ENCODE results near the gene TMEM50B.
"Not testable (repeated sequence)": the region's sequence is repeated elsewhere in the genome, so short reads cannot be mapped to it uniquely, and the experiment has no call there.

Gene TMEM50B

DNA sequence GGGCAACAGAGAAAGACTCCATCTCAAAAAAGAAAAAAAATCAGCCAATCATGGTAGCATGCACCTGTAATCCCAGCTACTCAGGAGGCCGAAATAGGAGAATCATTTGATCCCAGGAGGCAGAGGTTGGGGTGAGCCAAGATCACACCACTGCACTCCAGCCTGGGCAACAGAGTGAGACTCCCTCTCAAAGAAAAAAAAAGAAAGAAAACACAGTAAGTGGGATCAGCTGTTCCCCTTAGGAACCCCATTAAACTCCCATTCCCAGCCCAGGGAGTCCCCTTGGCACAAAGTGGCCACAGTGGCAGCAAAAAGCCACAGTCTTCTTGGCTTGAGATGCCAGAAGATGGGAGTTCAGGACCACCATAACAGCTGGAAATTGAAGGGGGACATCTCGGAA, 9.1 kb downstream of the TMEM50B start:
- no peak for DNase-seq (ENCODE audit: low read depth, low spot score)
- H3K4me3 ChIP-seq (ENCODE audit: low read depth, low read length): no peak overlapping the region
- POLR2A ChIA-PET: no interaction called here
- TF ChIP-seq, protein P1, sequence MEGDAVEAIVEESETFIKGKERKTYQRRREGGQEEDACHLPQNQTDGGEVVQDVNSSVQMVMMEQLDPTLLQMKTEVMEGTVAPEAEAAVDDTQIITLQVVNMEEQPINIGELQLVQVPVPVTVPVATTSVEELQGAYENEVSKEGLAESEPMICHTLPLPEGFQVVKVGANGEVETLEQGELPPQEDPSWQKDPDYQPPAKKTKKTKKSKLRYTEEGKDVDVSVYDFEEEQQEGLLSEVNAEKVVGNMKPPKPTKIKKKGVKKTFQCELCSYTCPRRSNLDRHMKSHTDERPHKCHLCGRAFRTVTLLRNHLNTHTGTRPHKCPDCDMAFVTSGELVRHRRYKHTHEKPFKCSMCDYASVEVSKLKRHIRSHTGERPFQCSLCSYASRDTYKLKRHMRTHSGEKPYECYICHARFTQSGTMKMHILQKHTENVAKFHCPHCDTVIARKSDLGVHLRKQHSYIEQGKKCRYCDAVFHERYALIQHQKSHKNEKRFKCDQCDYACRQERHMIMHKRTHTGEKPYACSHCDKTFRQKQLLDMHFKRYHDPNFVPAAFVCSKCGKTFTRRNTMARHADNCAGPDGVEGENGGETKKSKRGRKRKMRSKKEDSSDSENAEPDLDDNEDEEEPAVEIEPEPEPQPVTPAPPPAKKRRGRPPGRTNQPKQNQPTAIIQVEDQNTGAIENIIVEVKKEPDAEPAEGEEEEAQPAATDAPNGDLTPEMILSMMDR (IDR thresholded peaks at IDR 0.05; ENCODE audit: insufficient read depth, low read length, missing control alignments): no peak
- CTCF ChIA-PET: no interaction called here

DNA sequence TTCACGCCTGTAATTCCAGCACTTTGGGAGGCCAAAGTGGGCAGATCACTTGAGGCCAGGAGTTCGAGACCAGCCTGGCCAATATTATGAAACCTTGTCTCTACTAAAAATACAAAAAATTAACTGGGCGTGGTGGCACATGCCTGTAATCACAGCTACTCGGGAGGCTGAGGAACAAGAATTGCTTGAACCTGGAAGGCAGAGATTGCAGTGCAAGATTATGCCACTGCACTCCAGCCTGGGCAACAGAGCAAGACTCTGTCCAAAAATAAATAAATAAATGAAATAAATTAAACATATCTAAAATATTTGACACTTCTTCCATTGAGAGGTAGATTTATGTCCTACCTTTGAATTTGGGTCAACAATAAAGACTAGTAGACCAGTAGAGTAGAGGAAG, 10.6 kb downstream of the TMEM50B start:
- POLR2A ChIA-PET; CTCF ChIA-PET; DNase-seq (ENCODE audit: low read depth, low spot score); H3K4me3 ChIP-seq (ENCODE audit: low read depth, low read length): not testable (repeated sequence)

DNA sequence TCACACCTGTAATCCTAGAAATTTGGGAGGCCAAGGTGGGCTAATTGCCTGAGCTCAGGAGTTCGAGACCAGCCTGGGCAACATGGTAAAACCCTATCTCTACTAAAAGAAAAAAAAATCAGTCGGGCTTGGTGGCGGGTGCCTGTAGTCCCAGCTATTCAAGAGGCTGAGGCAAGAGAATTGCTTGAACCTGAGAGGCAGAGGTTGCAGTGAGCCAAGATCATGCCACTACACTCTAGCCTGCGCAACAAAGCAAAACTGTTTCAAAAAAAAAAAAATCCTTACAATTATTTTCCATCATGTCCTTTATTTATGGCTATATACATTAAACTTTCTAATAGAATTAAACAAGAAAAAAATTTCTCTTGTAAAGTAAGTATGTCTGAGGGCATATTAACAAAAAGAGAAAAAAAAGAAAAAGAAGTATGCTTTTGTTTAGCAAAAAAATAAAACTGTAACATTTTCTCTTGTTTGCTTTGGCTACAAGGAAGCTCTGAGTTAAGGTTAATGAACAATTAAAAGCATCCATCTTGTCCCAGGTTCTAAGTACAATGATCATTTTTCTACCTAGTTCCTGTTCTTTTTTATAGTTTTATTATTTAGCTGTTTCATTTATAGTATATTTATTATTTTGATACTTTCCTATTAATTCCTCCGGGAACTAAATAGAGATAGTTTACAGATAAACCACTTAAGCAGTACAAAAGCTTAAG, 18.1 kb downstream of the TMEM50B start:
- no peak for DNase-seq (ENCODE audit: low read depth, low spot score)
- TF ChIP-seq, protein P1 (IDR thresholded peaks at IDR 0.05; ENCODE audit: insufficient read depth, low read length, missing control alignments): no peak
- no peak overlapping the region for H3K4me3 ChIP-seq (ENCODE audit: low read depth, low read length)
- ChIA-PET CTCF (interaction anchor here (0.6 to 7.8 kb wide), 4 partner anchors 11 to 115 kb away, joined by 3 to 75 read pairs (median 4); partner anchors contain the start of gene TMEM50B), POLR2A (no interaction called here)

DNA sequence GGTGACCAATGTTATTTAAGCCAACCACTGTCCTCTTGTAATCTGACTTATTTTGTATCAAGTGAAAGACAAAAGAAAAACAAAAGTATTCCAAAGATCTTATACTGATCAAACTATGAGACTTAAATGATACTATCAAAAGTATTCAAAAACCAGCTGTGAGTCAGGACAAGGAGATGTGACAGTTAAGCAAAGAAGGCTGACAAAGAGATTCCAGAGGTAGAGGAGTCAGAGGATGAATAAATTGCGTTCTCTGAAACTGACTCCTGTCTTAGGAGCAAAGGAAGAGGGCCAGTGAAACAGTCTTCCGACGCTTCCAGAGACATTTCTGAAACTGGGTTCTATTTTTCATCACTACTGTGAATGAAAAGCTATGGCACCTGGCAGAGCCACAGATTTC, 20.9 kb downstream of the TMEM50B start:
- no peak for DNase-seq (ENCODE audit: low read depth, low spot score)
- TF ChIP-seq, protein P1 (IDR thresholded peaks at IDR 0.05; ENCODE audit: insufficient read depth, low read length, missing control alignments): no peak
- H3K4me3 ChIP-seq (ENCODE audit: low read depth, low read length): no peak overlapping the region
- CTCF ChIA-PET: interaction anchor here (1.2 to 7.8 kb wide), 4 partner anchors 13 to 262 kb away, joined by 3 to 75 read pairs (median 12); partner anchors contain the start of gene TMEM50B
- POLR2A ChIA-PET: no interaction called here

DNA sequence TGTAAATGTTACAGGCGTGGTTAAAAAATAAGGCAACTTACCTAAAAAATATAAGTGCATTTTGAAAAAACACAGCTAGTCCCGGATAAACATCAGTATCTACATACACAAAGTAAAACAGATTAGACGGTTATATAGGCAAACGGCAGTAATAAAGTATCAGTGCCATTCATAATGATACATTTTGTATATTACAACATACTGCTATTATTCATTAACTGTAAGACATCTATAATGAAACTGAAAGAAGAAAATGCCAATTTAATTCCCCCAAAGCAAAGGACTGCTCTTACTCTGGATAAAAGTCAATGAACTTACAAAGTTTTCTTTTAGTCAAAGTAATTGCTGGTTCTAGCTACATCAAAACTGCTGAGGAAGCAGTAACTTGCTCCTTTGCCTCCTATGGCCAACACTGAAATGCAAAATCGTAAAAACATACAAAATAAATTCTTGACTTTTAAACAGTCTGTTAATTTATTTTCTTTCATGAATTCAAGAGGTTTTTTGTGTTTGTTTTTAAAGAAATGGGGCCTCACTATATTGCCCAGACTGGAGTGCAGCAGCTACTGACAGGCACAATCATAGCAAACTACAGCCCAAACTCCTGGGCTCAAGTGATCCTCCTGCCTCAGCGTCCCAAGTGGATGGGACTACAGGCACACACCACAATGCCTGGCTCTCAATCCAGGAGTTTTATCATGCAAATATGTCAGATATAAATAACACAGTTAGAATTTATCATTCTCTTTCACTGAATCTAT, 23.9 kb downstream of the TMEM50B start:
- H3K4me3 ChIP-seq (ENCODE audit: low read depth, low read length): no peak overlapping the region
- TF ChIP-seq, protein P1 (IDR thresholded peaks at IDR 0.05; ENCODE audit: insufficient read depth, low read length, missing control alignments): no peak
- no peak for DNase-seq (ENCODE audit: low read depth, low spot score)
- ChIA-PET CTCF (interaction anchor here (0.6 to 7.8 kb wide), 5 partner anchors 10 to 259 kb away, joined by 3 to 75 read pairs (median 4); no protein-coding TSS in a partner anchor), POLR2A (no interaction called here)

DNA sequence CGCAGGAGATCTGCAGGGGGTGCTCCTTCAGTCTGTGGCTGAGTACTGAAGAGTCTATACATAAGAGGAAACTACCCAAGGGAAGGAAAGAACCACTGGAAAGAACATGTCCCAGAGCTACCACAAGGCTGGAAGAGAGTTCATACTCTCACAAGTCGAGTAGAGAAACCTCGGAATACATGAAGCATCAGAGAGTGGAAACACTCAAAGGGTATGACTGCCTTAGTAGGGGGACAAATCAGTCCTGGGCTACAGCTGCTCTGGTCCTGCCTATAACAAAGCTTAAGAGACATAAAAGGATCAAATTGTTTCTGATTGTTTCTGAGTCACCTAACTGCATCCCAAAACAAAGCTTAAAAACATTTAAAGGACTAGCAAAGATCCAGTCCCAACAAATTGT, 27.4 kb downstream of the TMEM50B start:
- CTCF ChIA-PET: interaction anchor here (1.0 to 1.6 kb wide), 3 partner anchors 12 to 255 kb away, joined by 3 to 5 read pairs (median 3); no protein-coding TSS in a partner anchor

More for the DNA sequence above, 27.4 kb downstream of the TMEM50B start:
- TF ChIP-seq, protein P1 (IDR thresholded peaks at IDR 0.05; ENCODE audit: insufficient read depth, low read length, missing control alignments): no peak
- H3K4me3 ChIP-seq (ENCODE audit: low read depth, low read length): no peak overlapping the region
- POLR2A ChIA-PET: interaction anchor here (1.1 to 1.4 kb wide), 2 partner anchors 11 to 28 kb away, joined by 3 to 4 read pairs; partner anchors contain the start of gene TMEM50B
- DNase-seq (ENCODE audit: low read depth, low spot score): no peak
